Tibial artery (tissue), 4 donors: ENCODE measurements around the gene ADAM19.
A peak's percentile ranks its signal among the peaks of the same experiment; 100 is the strongest.

ENCODE experiments used
- DNase-seq, 2 donors: peaks; one replicate each; pipeline ENCODE4 v3.0.0-alpha.2; 2019
- H3K27ac ChIP-seq, 2 donors: fragments of 200-600 bp; sonication (generic) in 1 of 2; 1 replicate in 1 of 2; 2 replicates in 1 of 2; pipeline ENCODE4 v1.5.1; 2018 to 2019; ENCODE audit warnings: mild to moderate bottlenecking in 1 of 2
- H3K27me3 ChIP-seq, 2 donors: fragments of 200-600 bp; sonication (generic) in 1 of 2; one replicate each; pipeline versions ENCODE4 v1.5.1 to v1.6.0; 2016 to 2019
- H3K36me3 ChIP-seq, 3 donors: fragments of 200-600 bp; sonication (generic) in 2 of 3; one replicate each; pipeline ENCODE4 v1.5.1; 2016 to 2019; ENCODE audit warnings: mild to moderate bottlenecking in 2 of 3
- H3K4me1 ChIP-seq, 4 donors: fragments of 200-600 bp; sonication (generic) in 2 of 4; 1 replicate in 3 of 4; 2 replicates in 1 of 4; pipeline ENCODE4 v1.5.1; 2016 to 2019
- H3K4me3 ChIP-seq, 2 donors: fragments of 200-600 bp; sonication (generic) in 1 of 2; 1 replicate in 1 of 2; 2 replicates in 1 of 2; pipeline ENCODE4 v1.5.1; 2018 to 2019; ENCODE audit warnings: mild to moderate bottlenecking in 2 of 2
- H3K9me3 ChIP-seq, 3 donors: fragments of 200-600 bp; sonication (generic) in 1 of 3; one replicate each; pipeline ENCODE4 v1.5.1; 2016 to 2019
- intact Hi-C: fragments of 100-400 bp; cut with DNase I; formaldehyde crosslinking; loops from one replicate; pipeline ENCODE4 v1.15.0; 2023; ENCODE audit warnings: low total_unique reads
- TF ChIP-seq, protein P1 (sequence below), 2 experiments: fragments of 200-600 bp in 1 of 2; fragments of 450-650 bp in 1 of 2; IDR thresholded peaks; one replicate each; pipeline ENCODE4 v1.5.1; 2017 to 2019; ENCODE audit warnings: antibody characterized with exemption in 2 of 2, mild to moderate bottlenecking in 1 of 2, moderate library complexity in 1 of 2

ADAM19 gene

DNA sequence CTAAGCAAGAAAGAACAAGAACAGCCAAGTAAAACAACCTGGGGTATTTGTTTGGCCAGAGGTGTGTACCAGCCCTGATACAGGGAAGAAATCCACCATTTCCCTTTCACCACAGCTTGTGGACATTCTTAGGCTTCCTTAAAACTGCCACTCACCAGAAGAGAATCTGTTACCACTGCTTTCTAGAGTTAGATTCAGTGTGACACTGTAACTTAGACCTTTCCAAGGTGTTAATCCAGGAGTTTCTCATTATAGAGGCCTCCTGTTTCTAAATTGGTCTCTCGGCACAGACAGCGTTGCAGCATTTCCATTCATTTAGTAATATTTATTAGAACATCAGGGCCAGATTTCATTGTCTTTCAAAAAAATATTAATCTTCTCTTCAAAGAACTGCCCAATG, 60.6 kb downstream of the ADAM19 start:
- peaks cover 3 to 66% (median 47%) of the 10 kb centered on the region in 4 donors for H3K4me1 ChIP-seq
- peak overlapping the region; percentile 4 to 75 for H3K27ac ChIP-seq
- intact Hi-C loops, result no loop called here
- no peaks in the 10 kb centered on the region for H3K9me3 ChIP-seq
- TF ChIP-seq, protein P1, sequence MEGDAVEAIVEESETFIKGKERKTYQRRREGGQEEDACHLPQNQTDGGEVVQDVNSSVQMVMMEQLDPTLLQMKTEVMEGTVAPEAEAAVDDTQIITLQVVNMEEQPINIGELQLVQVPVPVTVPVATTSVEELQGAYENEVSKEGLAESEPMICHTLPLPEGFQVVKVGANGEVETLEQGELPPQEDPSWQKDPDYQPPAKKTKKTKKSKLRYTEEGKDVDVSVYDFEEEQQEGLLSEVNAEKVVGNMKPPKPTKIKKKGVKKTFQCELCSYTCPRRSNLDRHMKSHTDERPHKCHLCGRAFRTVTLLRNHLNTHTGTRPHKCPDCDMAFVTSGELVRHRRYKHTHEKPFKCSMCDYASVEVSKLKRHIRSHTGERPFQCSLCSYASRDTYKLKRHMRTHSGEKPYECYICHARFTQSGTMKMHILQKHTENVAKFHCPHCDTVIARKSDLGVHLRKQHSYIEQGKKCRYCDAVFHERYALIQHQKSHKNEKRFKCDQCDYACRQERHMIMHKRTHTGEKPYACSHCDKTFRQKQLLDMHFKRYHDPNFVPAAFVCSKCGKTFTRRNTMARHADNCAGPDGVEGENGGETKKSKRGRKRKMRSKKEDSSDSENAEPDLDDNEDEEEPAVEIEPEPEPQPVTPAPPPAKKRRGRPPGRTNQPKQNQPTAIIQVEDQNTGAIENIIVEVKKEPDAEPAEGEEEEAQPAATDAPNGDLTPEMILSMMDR (IDR thresholded peaks at IDR 0.05), result no peak
- H3K27me3 ChIP-seq, result no peaks in the 10 kb centered on the region
- peaks cover 0 to 15% (median 9%) of the 10 kb centered on the region in 3 donors for H3K36me3 ChIP-seq
- no peak overlapping the region for H3K4me3 ChIP-seq
- DNase-seq, result no peak

DNA sequence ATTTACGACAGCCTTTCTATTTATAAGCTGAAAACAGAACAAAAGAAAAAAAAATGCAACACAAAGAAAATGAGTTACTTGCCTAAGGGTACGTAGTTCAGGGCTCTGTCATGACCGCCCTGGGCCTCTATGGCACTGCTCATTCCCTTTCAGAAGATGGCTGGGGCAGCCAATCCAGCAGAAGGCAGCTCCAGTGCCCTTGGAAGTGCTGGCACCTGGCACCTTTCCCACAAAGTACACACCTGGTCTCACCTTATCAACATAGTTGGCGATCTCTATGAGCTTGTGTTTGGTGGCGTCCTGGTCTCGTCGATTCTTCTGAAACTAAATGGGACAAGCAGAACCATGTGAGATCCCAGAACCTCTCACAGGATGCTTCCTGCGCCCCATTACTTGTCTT, 62.4 kb downstream of the ADAM19 start:
- Histone ChIP-seq H3K36me3 (peaks cover 0 to 4% (median 0%) of the 10 kb centered on the region in 3 donors), H3K4me3 (no peak overlapping the region), H3K4me1 (peaks cover 3 to 66% (median 47%) of the 10 kb centered on the region in 4 donors), H3K9me3 (no peaks in the 10 kb centered on the region), H3K27me3 (no peaks in the 10 kb centered on the region), H3K27ac (peak overlapping the region; percentile 61 to 63)
- peak in 1 of 2 donors; percentile 49 for DNase-seq
- TF ChIP-seq, protein P1 (IDR thresholded peaks at IDR 0.05), result no peak
- intact Hi-C loops, result no loop called here

DNA sequence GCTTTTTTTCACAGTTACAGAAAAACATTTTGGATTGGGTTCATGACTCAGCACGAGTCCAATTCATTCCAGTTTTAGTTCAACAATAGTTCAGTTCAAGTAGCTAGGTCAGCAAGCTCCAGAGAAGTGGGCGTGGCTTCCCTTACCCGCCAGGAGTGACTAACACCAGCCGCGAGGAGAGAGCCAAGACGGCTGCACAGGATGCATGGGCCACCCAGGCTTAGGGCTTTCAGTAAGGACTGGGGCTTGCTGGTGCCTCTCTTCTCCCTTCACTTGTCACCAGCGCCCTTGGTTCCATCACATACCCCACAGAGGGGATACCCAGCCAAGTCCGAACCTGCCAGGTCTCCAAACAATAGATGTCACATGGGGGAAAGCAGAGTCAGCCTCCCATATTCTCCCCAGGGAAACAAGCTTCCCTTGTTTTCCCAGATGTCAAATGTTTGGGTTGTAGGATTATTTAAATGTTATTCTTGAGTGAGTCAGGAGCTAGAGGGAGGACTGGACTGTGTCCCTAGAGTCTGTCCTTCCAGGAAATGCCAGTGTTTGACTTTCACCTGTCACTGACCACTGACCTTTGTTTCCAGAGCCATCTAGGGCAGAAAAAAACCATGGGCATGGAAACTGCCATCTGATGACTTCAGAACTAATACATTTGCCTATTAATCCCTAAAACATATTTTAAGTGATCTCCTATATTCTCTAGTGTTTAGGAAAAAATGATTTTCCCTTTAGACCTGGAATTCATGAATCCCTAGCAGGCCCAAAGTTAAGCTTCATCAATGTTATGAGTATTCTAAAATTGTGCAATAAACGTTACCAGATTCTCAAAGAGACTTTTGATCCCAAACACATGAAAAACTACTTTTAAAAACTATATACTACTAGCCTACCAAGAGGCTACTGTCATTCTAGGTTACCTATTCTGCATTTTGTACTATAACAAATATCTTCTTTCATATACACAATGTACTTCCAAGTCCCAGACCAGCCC, 63.6 kb downstream of the ADAM19 start:
- no peaks in the 10 kb centered on the region for H3K27me3 ChIP-seq
- DNase-seq, result peak; percentile 99
- peaks cover 3 to 58% (median 43%) of the 10 kb centered on the region in 4 donors for H3K4me1 ChIP-seq
- TF ChIP-seq, protein P1 (IDR thresholded peaks at IDR 0.05), result no peak
- H3K36me3 ChIP-seq, result peaks cover under 1 to 12% (median 8%) of the 10 kb centered on the region in 3 donors
- H3K27ac ChIP-seq, result peak overlapping the region; percentile 61 to 63
- no peaks in the 10 kb centered on the region for H3K9me3 ChIP-seq
- no peak overlapping the region for H3K4me3 ChIP-seq
- intact Hi-C loops, result no loop called here

DNA sequence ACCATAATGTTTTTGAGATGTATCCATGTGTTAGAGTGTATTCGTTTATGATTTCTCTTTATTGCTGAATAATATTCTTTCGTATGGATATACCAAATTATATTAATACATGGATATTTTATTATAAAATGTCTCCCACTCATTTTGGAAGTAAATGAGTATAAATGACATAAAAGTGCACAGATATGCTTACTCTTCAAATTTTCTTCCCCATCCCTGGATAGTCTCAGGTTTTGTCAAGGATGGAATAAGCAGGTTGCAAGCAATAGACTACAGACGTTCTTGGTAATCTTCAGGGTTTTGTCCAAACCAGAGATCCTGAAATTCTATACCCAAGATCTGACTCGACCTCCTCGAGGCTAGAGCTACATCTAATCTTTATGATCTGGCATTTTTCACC, 64.9 kb downstream of the ADAM19 start:
- Histone ChIP-seq H3K4me1 (peaks cover 3 to 45% (median 31%) of the 10 kb centered on the region in 4 donors), H3K27me3 (no peaks in the 10 kb centered on the region), H3K36me3 (peaks cover 9 to 22% (median 11%) of the 10 kb centered on the region in 3 donors), H3K27ac (peak overlapping the region; percentile 61 to 63), H3K4me3 (no peak overlapping the region), H3K9me3 (no peaks in the 10 kb centered on the region)
- TF ChIP-seq, protein P1 (IDR thresholded peaks at IDR 0.05), result no peak
- no peak for DNase-seq
- intact Hi-C loops, result no loop called here

DNA sequence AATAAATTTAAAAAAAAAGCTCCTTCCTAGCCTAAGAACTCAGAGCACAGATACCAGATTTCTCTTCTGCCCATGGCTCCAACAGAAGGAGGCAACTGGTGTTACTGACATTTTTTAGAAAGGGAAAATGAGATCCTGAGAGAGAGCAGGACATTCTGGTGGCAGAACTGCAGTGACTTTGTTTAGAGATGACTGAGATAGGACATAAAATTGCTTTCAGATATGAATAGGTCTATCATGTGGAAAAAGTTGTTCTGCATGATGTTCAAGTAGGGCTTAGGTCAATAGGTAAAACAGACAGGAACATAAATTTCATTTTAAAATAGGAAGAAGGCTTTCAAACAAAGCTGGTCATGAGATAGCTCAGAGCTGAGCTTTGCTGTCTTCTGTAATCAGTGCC, 66.0 kb downstream of the ADAM19 start:
- H3K36me3 ChIP-seq, result peaks cover 11 to 31% (median 17%) of the 10 kb centered on the region in 3 donors
- intact Hi-C loops, result loop anchor here (5.0 kb wide), 1 partner anchor 68 kb away; the partner anchor contains the start of gene ADAM19
- H3K27me3 ChIP-seq, result no peaks in the 10 kb centered on the region
- TF ChIP-seq, protein P1 (IDR thresholded peaks at IDR 0.05), result no peak
- no peak overlapping the region for H3K4me3 ChIP-seq
- no peak for DNase-seq
- H3K9me3 ChIP-seq, result no peaks in the 10 kb centered on the region
- H3K27ac ChIP-seq, result peak overlapping the region in 1 of 2 donors; percentile 26
- H3K4me1 ChIP-seq, result peaks cover 3 to 34% (median 28%) of the 10 kb centered on the region in 4 donors
